H1 (cell line): ENCODE results near the gene ANKRD26.

Source experiments
- BRCA1 ChIP-seq: IDR thresholded peaks from 2 replicates; pipeline ENCODE4 v1.6.1; 2012; ENCODE audit warnings: low read depth, low read length, improper control_type of control experiment
- CBX5 ChIP-seq: fragments of 300-800, 300-1000 bp; sonication (generic); IDR thresholded peaks from 2 replicates; pipeline ENCODE4 v1.7.1; 2016; ENCODE audit warnings: antibody characterized with exemption, low read length, low read depth
- CTCF ChIP-seq, 3 experiments: IDR thresholded peaks; 1 replicate in 2 of 3; 2 replicates in 1 of 3; pipeline versions ENCODE4 v1.5.1 to v1.6.1; 2011; ENCODE audit warnings: low read length in 3 of 3, mild to moderate bottlenecking in 3 of 3, inconsistent platforms in 2 of 3, low read depth in 1 of 3, moderate library complexity in 1 of 3; ENCODE audit not compliant: insufficient read depth in 1 of 3; ENCODE audit errors: control extremely low read depth in 1 of 3
- EP300 ChIP-seq, 2 experiments: IDR thresholded peaks; 1 replicate in 1 of 2; 2 replicates in 1 of 2; pipeline ENCODE4 v1.6.1; 2011 to 2012; ENCODE audit warnings: low read depth in 2 of 2, low read length in 2 of 2, mild to moderate bottlenecking in 2 of 2, borderline replicate concordance in 1 of 2, inconsistent platforms in 1 of 2, moderate library complexity in 1 of 2
- EZH2 ChIP-seq: fragments of 200-600 bp; sonication (generic); IDR thresholded peaks from 2 replicates; pipeline ENCODE4 v1.7.1; 2012; ENCODE audit warnings: low read depth, mild to moderate bottlenecking, moderate library complexity, low read length, inconsistent platforms; ENCODE audit not compliant: severe bottlenecking
- SP1 ChIP-seq: IDR thresholded peaks from 2 replicates; pipeline ENCODE4 v1.6.1; 2011; ENCODE audit warnings: low read depth, low read length
- YY1 ChIP-seq: IDR thresholded peaks from 2 replicates; pipeline ENCODE4 v1.6.1; 2011; ENCODE audit warnings: low read depth, mild to moderate bottlenecking, low read length

DNA sequence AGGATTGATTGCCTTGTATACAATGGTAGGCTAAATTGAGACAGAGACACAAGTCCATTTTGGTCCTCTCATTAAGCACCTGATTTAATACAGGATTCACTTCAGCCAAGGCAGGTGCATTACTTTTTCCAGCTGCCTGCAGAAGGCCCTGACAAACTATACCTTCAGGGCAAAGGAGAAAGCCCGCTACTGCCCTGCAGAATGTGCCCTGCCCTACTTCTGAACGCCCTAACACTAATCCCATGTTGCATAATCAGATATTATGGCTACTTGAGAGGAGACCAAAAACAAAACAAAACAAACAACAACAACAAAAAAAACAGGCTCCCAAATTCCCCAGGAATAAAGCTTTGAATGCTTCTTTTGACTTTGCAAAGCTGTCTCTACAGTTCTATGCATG, 122.7 kb downstream of the ANKRD26 start:
- TF ChIP-seq CTCF (IDR thresholded peaks at IDR 0.05; ENCODE audit: control extremely low read depth in 1 of 3, insufficient read depth in 1 of 3, low read depth in 1 of 3, low read length in 3 of 3): no peak
- TF ChIP-seq EZH2: no peak
- TF ChIP-seq SP1: no peak
- TF ChIP-seq EP300 (IDR thresholded peaks at IDR 0.05; ENCODE audit: borderline replicate concordance in 1 of 2, low read depth in 2 of 2, low read length in 2 of 2): no peak
- no peak for TF ChIP-seq CBX5
- TF ChIP-seq BRCA1: no peak
- no peak for TF ChIP-seq YY1
